ENCODE measurements around the gene MPRIP. TPM values are rescaled to one million over a fixed set of nuclear protein-coding genes. Genes with fewer than 3 reads are reported as not detected.

MPRIP gene
- total and polyA plus RNA-seq, 2 of the 13 experiments (the other 11 are each of a cell fraction or from before 2014, with no cell fraction given): 50.2 to 52.4 TPM

- no peak for TF ChIP-seq TBX3 (IDR thresholded peaks at IDR 0.05; ENCODE audit: borderline replicate concordance)
- TF ChIP-seq RFX1 (IDR thresholded peaks at IDR 0.05): no peak
- TF ChIP-seq FOXO1 (CRISPR knock-in tag; IDR thresholded peaks at IDR 0.05): no peak
- no peak for TF ChIP-seq ZNF362 (CRISPR knock-in tag; IDR thresholded peaks at IDR 0.05; ENCODE audit: borderline replicate concordance)
- no peak for TF ChIP-seq MBNL3 (CRISPR knock-in tag; conservative IDR thresholded peaks at IDR 0.05)
- no peak for TF ChIP-seq GMEB1 (CRISPR knock-in tag; IDR thresholded peaks at IDR 0.05; ENCODE audit: borderline replicate concordance)
- no peak for TF ChIP-seq ZNF737 (CRISPR knock-in tag; IDR thresholded peaks at IDR 0.05; ENCODE audit: borderline replicate concordance)
- TF ChIP-seq NR1H2 (CRISPR knock-in tag; IDR thresholded peaks at IDR 0.05; ENCODE audit: borderline replicate concordance, low read depth): no peak
- no peak for TF ChIP-seq ZFP36L2 (CRISPR knock-in tag; IDR thresholded peaks at IDR 0.05)
- TF ChIP-seq MXD4 (CRISPR knock-in tag; IDR thresholded peaks at IDR 0.05): no peak
- no peak for TF ChIP-seq IRX3 (CRISPR knock-in tag; IDR thresholded peaks at IDR 0.05; ENCODE audit: borderline replicate concordance, low read depth)
- TF ChIP-seq NFATC3 (CRISPR knock-in tag; IDR thresholded peaks at IDR 0.05): 0 out of 2 replicates have a peak, but pooled peaks have one; percentile 16
- TF ChIP-seq SMARCE1 (IDR thresholded peaks at IDR 0.05; ENCODE audit: borderline replicate concordance): no peak
- TF ChIP-seq, protein P1, sequence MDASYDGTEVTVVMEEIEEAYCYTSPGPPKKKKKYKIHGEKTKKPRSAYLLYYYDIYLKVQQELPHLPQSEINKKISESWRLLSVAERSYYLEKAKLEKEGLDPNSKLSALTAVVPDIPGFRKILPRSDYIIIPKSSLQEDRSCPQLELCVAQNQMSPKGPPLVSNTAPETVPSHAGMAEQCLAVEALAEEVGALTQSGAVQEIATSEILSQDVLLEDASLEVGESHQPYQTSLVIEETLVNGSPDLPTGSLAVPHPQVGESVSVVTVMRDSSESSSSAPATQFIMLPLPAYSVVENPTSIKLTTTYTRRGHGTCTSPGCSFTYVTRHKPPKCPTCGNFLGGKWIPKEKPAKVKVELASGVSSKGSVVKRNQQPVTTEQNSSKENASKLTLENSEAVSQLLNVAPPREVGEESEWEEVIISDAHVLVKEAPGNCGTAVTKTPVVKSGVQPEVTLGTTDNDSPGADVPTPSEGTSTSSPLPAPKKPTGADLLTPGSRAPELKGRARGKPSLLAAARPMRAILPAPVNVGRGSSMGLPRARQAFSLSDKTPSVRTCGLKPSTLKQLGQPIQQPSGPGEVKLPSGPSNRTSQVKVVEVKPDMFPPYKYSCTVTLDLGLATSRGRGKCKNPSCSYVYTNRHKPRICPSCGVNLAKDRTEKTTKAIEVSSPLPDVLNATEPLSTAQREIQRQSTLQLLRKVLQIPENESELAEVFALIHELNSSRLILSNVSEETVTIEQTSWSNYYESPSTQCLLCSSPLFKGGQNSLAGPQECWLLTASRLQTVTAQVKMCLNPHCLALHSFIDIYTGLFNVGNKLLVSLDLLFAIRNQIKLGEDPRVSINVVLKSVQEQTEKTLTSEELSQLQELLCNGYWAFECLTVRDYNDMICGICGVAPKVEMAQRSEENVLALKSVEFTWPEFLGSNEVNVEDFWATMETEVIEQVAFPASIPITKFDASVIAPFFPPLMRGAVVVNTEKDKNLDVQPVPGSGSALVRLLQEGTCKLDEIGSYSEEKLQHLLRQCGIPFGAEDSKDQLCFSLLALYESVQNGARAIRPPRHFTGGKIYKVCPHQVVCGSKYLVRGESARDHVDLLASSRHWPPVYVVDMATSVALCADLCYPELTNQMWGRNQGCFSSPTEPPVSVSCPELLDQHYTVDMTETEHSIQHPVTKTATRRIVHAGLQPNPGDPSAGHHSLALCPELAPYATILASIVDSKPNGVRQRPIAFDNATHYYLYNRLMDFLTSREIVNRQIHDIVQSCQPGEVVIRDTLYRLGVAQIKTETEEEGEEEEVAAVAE (CRISPR knock-in tag; IDR thresholded peaks at IDR 0.05; ENCODE audit: borderline replicate concordance): no peak
- no peak for TF ChIP-seq ZSCAN12 (CRISPR knock-in tag; IDR thresholded peaks at IDR 0.05)
- TF ChIP-seq, protein P2, sequence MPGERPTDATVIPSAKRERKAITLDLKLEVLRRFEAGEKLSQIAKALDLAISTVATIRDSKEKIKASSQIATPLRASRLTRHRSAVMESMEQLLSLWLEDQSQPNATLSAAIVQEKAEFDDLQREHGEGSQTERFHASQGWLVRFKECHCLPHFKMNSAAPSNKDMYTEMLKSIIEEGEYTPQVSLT (CRISPR knock-in tag; IDR thresholded peaks at IDR 0.05; ENCODE audit: borderline replicate concordance, low read depth): no peak
- no peak for TF ChIP-seq GABPA (IDR thresholded peaks at IDR 0.05; ENCODE audit: low read depth, low read length)
- no peak for TF ChIP-seq GABPA (CRISPR knock-in tag; IDR thresholded peaks at IDR 0.05; ENCODE audit: low read depth)
- no peak for TF ChIP-seq SNRNP70 (IDR thresholded peaks at IDR 0.05; ENCODE audit: low read depth, low read length)
- no peak for TF ChIP-seq ISX (CRISPR knock-in tag; conservative IDR thresholded peaks at IDR 0.05)
- no peak for TF ChIP-seq ZNF597 (CRISPR knock-in tag; IDR thresholded peaks at IDR 0.05)
- TF ChIP-seq EHMT2 (IDR thresholded peaks at IDR 0.05; ENCODE audit: borderline replicate concordance, low read depth, low read length): no peak
These were observed 163.3 kb downstream of the MPRIP start (continued) for GRCh38 chr17:17205368-17206123.
